T1000 (cell line): ENCODE measurements around the gene ABHD11.
"Not testable (repeated sequence)": the region's sequence is repeated elsewhere in the genome, so short reads cannot be mapped to it uniquely, and the experiment has no call there.

ENCODE experiments used
- DNase-seq: peaks from one replicate; lab custom pipeline; 2025; ENCODE audit warnings: mixed read lengths; lab: John Stamatoyannopoulos, UW

The ABHD11 gene

GRCh38 chr7:73742753-73743641, 4.4 kb upstream of the ABHD11 start:
- no peak for DNase-seq

GRCh38 chr7:73742338-73742752, 3.7 kb upstream of the ABHD11 start:
- no peak for DNase-seq

GRCh38 chr7:73741600-73741999, 3.0 kb upstream of the ABHD11 start:
- DNase-seq, result no peak

GRCh38 chr7:73740771-73741170, 2.2 kb upstream of the ABHD11 start:
- DNase-seq, result no peak

GRCh38 chr7:73740212-73740611, 1.6 kb upstream of the ABHD11 start:
- no peak for DNase-seq

- no peak for DNase-seq
These were observed 775 bp upstream of the ABHD11 start for GRCh38 chr7:73739387-73739767.

- DNase-seq, result no peak
These were observed 386 bp downstream of the ABHD11 start for GRCh38 chr7:73738220-73738611.

- no peak for DNase-seq
These were observed 947 bp downstream of the ABHD11 start for GRCh38 chr7:73737491-73738219.

- no peak for DNase-seq
These were observed 1.7 kb downstream of the ABHD11 start for GRCh38 chr7:73736885-73737284.

- no peak for DNase-seq
These were observed 3.1 kb downstream of the ABHD11 start for GRCh38 chr7:73735528-73735905.

- peak; percentile 77 for DNase-seq
These were observed 3.7 kb downstream of the ABHD11 start for GRCh38 chr7:73734619-73735527.

GRCh38 chr7:73732397-73732796, 6.2 kb downstream of the ABHD11 start:
- DNase-seq, result no peak

GRCh38 chr7:73730485-73730884, 8.1 kb downstream of the ABHD11 start:
- DNase-seq, result no peak

GRCh38 chr7:73728551-73728950, 10.1 kb downstream of the ABHD11 start:
- no peak for DNase-seq

GRCh38 chr7:73727952-73728351, 10.7 kb downstream of the ABHD11 start:
- no peak for DNase-seq

GRCh38 chr7:73726083-73726466, 12.5 kb downstream of the ABHD11 start:
- no peak for DNase-seq

- DNase-seq, result no peak
These were observed 14.8 kb downstream of the ABHD11 start for GRCh38 chr7:73723813-73724212.

GRCh38 chr7:73722785-73723184, 15.8 kb downstream of the ABHD11 start:
- DNase-seq, result no peak

- not testable (repeated sequence) for DNase-seq
These were observed 16.4 kb downstream of the ABHD11 start for GRCh38 chr7:73722182-73722581.

GRCh38 chr7:73721377-73721817, 17.2 kb downstream of the ABHD11 start:
- no peak for DNase-seq

GRCh38 chr7:73720443-73720842, 18.2 kb downstream of the ABHD11 start:
- DNase-seq, result not testable (repeated sequence)

- DNase-seq, result no peak
These were observed 18.8 kb downstream of the ABHD11 start for GRCh38 chr7:73719806-73720169.
